SK-N-SH (cell line): Measurements from ENCODE around the gene PPP1R13L. TPM values are rescaled to one million over a fixed set of nuclear protein-coding genes. Genes with fewer than 3 reads are reported as not detected.

Experiments
- CTCF ChIA-PET: fragments of 300-600, 350-600 bp; formaldehyde crosslinking; extraction: SDS; loops from one replicate; lab custom pipeline; 2021; lab: Yijun Ruan, JAX
- POLR2A ChIA-PET: fragments of 350-600 bp; sonication (Branson Sonifier 250); formaldehyde crosslinking; extraction: SDS; loops from one replicate; lab custom pipeline; 2020; ENCODE audit warnings: antibody characterized with exemption, inconsistent platforms; lab: Yijun Ruan, JAX
- DNase-seq: peaks from one replicate; pipeline ENCODE4 v3.0.0; 2012
- H2AFZ ChIP-seq: fragments of 200-600 bp; sonication (generic); 2 replicates; pipeline ENCODE4 v1.8.1; 2016; ENCODE audit warnings: antibody characterized with exemption, mild to moderate bottlenecking, low read depth
- H3F3A ChIP-seq: fragments of 200-600 bp; sonication (generic); replicated peaks from 2 replicates; pipeline ENCODE3; 2016; ENCODE audit warnings: antibody characterized with exemption, mild to moderate bottlenecking; ENCODE audit not compliant: insufficient read depth
- H3K27ac ChIP-seq, 2 experiments: fragments of 200-500 bp in 1 of 2; fragments of 200-600 bp in 1 of 2; sonication (Bioruptor generic) in 1 of 2; sonication (generic), shearing (Covaris generic) in 1 of 2; 2 replicates each; pipeline versions ENCODE4 v1.5.1 to v1.6.1; 2014 to 2016; ENCODE audit warnings: low read depth in 2 of 2, inconsistent platforms in 1 of 2, low read length in 1 of 2, mild to moderate bottlenecking in 1 of 2, mixed read lengths in 1 of 2
- H3K27me3 ChIP-seq: fragments of 200-600 bp; sonication (generic), shearing (Covaris generic); 2 replicates; pipeline ENCODE4 v1.6.1; 2016; ENCODE audit warnings: mixed run types; ENCODE audit not compliant: insufficient read depth
- H3K36me3 ChIP-seq, 2 experiments: fragments of 200-500 bp in 1 of 2; fragments of 200-600 bp in 1 of 2; sonication (Bioruptor generic) in 1 of 2; sonication (generic) in 1 of 2; replicated peaks in 1 of 2; 2 replicates each; pipeline versions ENCODE3 to v1.5.1; 2014 to 2016; ENCODE audit warnings: low read length in 1 of 2, mild to moderate bottlenecking in 1 of 2; ENCODE audit not compliant: insufficient read depth in 2 of 2, control insufficient read depth in 1 of 2
- H3K4me1 ChIP-seq, 2 experiments: fragments of 200-500 bp in 1 of 2; fragments of 200-600 bp in 1 of 2; sonication (Bioruptor generic) in 1 of 2; sonication (generic), shearing (Covaris generic) in 1 of 2; 2 replicates each; pipeline versions ENCODE4 v1.5.1 to v1.6.1; 2014 to 2016; ENCODE audit warnings: low read depth in 1 of 2, low read length in 1 of 2, mixed run types in 1 of 2; ENCODE audit not compliant: insufficient read depth in 2 of 2, control insufficient read depth in 1 of 2
- H3K4me2 ChIP-seq: fragments of 200-600 bp; sonication (generic), shearing (Covaris generic); 2 replicates; pipeline ENCODE4 v1.6.1; 2017; ENCODE audit warnings: mixed run types
- H3K4me3 ChIP-seq, 2 experiments: fragments of 200-500 bp in 1 of 2; fragments of 200-600 bp in 1 of 2; sonication (Bioruptor generic) in 1 of 2; sonication (generic), shearing (Covaris generic) in 1 of 2; 2 replicates each; pipeline versions ENCODE4 v1.5.1 to v1.8.1; 2014 to 2016; ENCODE audit warnings: low read depth in 2 of 2, inconsistent platforms in 1 of 2, low read length in 1 of 2, mild to moderate bottlenecking in 1 of 2, mixed read lengths in 1 of 2, moderate library complexity in 1 of 2
- H3K79me2 ChIP-seq: fragments of 200-600 bp; sonication (generic); 2 replicates; pipeline ENCODE4 v1.8.1; 2017; ENCODE audit warnings: mild to moderate bottlenecking; ENCODE audit not compliant: insufficient read depth
- H3K9ac ChIP-seq: fragments of 200-600 bp; sonication (generic); 2 replicates; pipeline ENCODE4 v1.6.1; 2017; ENCODE audit warnings: mixed run types
- H3K9me2 ChIP-seq: fragments of 200-600 bp; sonication (generic); 2 replicates; pipeline ENCODE4 v1.6.1; 2017; ENCODE audit warnings: mixed run types
- H3K9me3 ChIP-seq: fragments of 200-600 bp; sonication (generic); 2 replicates; pipeline ENCODE4 v1.6.1; 2017; ENCODE audit warnings: mixed run types, mild to moderate bottlenecking, moderate library complexity
- H4K20me1 ChIP-seq: fragments of 200-600 bp; sonication (generic); 2 replicates; pipeline ENCODE4 v1.6.1; 2017; ENCODE audit warnings: mild to moderate bottlenecking, mixed run types; ENCODE audit not compliant: insufficient read depth
- EP300 ChIP-seq, 2 experiments: IDR thresholded peaks; 2 replicates each; pipeline versions ENCODE4 v1.4.0 to v1.6.1; 2012; ENCODE audit warnings: borderline replicate concordance in 1 of 2, low read depth in 1 of 2, low read length in 1 of 2
- FOXM1 ChIP-seq: IDR thresholded peaks from 2 replicates; pipeline ENCODE4 v1.4.0; 2012; ENCODE audit warnings: low read depth, mild to moderate bottlenecking
- GABPA ChIP-seq: IDR thresholded peaks from 2 replicates; pipeline ENCODE4 v1.4.0; 2012; ENCODE audit warnings: low read depth, mild to moderate bottlenecking
- MEF2A ChIP-seq: IDR thresholded peaks from 2 replicates; pipeline ENCODE4 v1.4.0; 2012; ENCODE audit warnings: low read depth, borderline replicate concordance
- NFIC ChIP-seq: IDR thresholded peaks from 2 replicates; pipeline ENCODE4 v1.4.0; 2012; ENCODE audit warnings: borderline replicate concordance
- RCOR1 ChIP-seq: fragments of 150-350 bp; IDR thresholded peaks from 2 replicates; pipeline ENCODE4 v1.6.1; 2017; ENCODE audit warnings: antibody characterized with exemption, low read length
- RXRA ChIP-seq: IDR thresholded peaks from 2 replicates; pipeline ENCODE4 v1.4.0; 2012; ENCODE audit warnings: low read depth, mild to moderate bottlenecking, borderline replicate concordance
- SMC3 ChIP-seq: IDR thresholded peaks from 2 replicates; pipeline ENCODE4 v1.6.1; 2012; ENCODE audit warnings: low read depth, low read length, improper control_type of control experiment
- WGBS: methylation state at CpG from one replicate; pipeline ENCODE4 v1.1.6; 2017; ENCODE audit warnings: low lambda C conversion rate; 5-methylcytosine and 5-hydroxymethylcytosine counted together
- polyA plus RNA-seq, 3 experiments: library from polyadenylated mRNA; depleted of rRNA; stranded (reverse); fragments of >200 nt; gene quantifications; 2 replicates each; pipeline ENCODE4 v1.2.3, GENCODE V29; 2012
- TF ChIP-seq, protein P1 (sequence below): IDR thresholded peaks from 2 replicates; pipeline ENCODE4; 2012
- TF ChIP-seq, protein P2 (sequence below): fragments of 200-600 bp; sonication (generic); IDR thresholded peaks from 2 replicates; pipeline ENCODE4 v1.6.1; 2017; ENCODE audit warnings: antibody characterized with exemption, mild to moderate bottlenecking, moderate library complexity
- TF ChIP-seq, protein P3 (sequence below): IDR thresholded peaks from 2 replicates; pipeline ENCODE4 v1.4.0; 2012; ENCODE audit warnings: low read depth, borderline replicate concordance
- TF ChIP-seq, protein P4 (sequence below): fragments of 150-350 bp; IDR thresholded peaks from 2 replicates; pipeline ENCODE4 v1.6.1; 2016; ENCODE audit warnings: mild to moderate bottlenecking, low read depth, low read length
- TF ChIP-seq, protein P5 (sequence below): IDR thresholded peaks from 2 replicates; pipeline ENCODE4 v1.6.1; 2012; ENCODE audit warnings: mild to moderate bottlenecking, low read depth, low read length, moderate library complexity
- TF ChIP-seq, protein P6 (sequence below): IDR thresholded peaks from 2 replicates; pipeline ENCODE4 v1.4.0; 2012; ENCODE audit warnings: low read depth, borderline replicate concordance

PPP1R13L gene
- polyA plus RNA-seq, 1 of the 3 experiments (the other 2 are of a cell fraction): 18.0 TPM

DNA sequence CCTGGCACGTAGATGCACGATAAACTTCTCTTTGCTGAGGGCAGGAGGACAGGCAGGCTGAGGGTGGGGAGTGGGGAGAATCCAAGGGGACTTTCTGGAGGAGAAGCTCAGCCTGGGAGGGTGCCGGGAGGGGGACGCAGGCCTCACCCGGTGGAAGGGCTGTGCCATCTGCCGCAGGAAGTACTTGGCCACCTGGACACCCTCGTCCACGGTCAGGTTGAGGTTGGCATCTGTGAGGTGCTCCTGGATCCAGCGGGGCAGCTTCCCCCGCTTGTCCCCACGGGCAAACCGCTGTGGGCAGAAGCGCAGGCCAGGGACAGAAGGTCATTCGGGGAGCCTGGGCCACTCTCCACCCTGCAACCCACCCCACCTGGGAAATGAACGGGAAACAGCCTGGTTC, 52.8 kb downstream of the PPP1R13L start:
- Histone ChIP-seq H3F3A (peaks cover 3% of the 10 kb centered on the region), H3K79me2 (no peaks in the 10 kb centered on the region), H2AFZ (no peak overlapping the region), H3K36me3 (peaks cover 14 to 48% of the 10 kb centered on the region in 2 experiments), H3K27me3 (no peaks in the 10 kb centered on the region), H3K4me1 (no peaks in the 10 kb centered on the region; a peak in 1 of 4 replicates), H3K4me2 (no peak overlapping the region), H3K4me3 (no peak overlapping the region), H3K9me2 (no peaks in the 10 kb centered on the region), H3K9me3 (no peaks in the 10 kb centered on the region), H3K9ac (no peak overlapping the region), H4K20me1 (no peaks in the 10 kb centered on the region), H3K27ac (no peak overlapping the region)
- no peak for TF ChIP-seq RXRA
- TF ChIP-seq EP300 (IDR thresholded peaks at IDR 0.05; ENCODE audit: borderline replicate concordance in 1 of 2, low read depth in 1 of 2, low read length in 1 of 2): no peak
- TF ChIP-seq, protein P1, sequence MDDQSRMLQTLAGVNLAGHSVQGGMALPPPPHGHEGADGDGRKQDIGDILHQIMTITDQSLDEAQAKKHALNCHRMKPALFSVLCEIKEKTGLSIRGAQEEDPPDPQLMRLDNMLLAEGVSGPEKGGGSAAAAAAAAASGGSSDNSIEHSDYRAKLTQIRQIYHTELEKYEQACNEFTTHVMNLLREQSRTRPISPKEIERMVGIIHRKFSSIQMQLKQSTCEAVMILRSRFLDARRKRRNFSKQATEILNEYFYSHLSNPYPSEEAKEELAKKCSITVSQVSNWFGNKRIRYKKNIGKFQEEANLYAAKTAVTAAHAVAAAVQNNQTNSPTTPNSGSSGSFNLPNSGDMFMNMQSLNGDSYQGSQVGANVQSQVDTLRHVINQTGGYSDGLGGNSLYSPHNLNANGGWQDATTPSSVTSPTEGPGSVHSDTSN: no peak
- TF ChIP-seq, protein P2, sequence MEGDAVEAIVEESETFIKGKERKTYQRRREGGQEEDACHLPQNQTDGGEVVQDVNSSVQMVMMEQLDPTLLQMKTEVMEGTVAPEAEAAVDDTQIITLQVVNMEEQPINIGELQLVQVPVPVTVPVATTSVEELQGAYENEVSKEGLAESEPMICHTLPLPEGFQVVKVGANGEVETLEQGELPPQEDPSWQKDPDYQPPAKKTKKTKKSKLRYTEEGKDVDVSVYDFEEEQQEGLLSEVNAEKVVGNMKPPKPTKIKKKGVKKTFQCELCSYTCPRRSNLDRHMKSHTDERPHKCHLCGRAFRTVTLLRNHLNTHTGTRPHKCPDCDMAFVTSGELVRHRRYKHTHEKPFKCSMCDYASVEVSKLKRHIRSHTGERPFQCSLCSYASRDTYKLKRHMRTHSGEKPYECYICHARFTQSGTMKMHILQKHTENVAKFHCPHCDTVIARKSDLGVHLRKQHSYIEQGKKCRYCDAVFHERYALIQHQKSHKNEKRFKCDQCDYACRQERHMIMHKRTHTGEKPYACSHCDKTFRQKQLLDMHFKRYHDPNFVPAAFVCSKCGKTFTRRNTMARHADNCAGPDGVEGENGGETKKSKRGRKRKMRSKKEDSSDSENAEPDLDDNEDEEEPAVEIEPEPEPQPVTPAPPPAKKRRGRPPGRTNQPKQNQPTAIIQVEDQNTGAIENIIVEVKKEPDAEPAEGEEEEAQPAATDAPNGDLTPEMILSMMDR: no peak
- no peak for TF ChIP-seq MEF2A
- no peak for TF ChIP-seq GABPA
- no peak for TF ChIP-seq RCOR1
- TF ChIP-seq, protein P3, sequence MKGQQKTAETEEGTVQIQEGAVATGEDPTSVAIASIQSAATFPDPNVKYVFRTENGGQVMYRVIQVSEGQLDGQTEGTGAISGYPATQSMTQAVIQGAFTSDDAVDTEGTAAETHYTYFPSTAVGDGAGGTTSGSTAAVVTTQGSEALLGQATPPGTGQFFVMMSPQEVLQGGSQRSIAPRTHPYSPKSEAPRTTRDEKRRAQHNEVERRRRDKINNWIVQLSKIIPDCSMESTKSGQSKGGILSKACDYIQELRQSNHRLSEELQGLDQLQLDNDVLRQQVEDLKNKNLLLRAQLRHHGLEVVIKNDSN: no peak
- TF ChIP-seq SMC3: no peak
- no peak for TF ChIP-seq FOXM1
- TF ChIP-seq, protein P4, sequence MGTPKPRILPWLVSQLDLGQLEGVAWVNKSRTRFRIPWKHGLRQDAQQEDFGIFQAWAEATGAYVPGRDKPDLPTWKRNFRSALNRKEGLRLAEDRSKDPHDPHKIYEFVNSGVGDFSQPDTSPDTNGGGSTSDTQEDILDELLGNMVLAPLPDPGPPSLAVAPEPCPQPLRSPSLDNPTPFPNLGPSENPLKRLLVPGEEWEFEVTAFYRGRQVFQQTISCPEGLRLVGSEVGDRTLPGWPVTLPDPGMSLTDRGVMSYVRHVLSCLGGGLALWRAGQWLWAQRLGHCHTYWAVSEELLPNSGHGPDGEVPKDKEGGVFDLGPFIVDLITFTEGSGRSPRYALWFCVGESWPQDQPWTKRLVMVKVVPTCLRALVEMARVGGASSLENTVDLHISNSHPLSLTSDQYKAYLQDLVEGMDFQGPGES: no peak
- TF ChIP-seq, protein P5, sequence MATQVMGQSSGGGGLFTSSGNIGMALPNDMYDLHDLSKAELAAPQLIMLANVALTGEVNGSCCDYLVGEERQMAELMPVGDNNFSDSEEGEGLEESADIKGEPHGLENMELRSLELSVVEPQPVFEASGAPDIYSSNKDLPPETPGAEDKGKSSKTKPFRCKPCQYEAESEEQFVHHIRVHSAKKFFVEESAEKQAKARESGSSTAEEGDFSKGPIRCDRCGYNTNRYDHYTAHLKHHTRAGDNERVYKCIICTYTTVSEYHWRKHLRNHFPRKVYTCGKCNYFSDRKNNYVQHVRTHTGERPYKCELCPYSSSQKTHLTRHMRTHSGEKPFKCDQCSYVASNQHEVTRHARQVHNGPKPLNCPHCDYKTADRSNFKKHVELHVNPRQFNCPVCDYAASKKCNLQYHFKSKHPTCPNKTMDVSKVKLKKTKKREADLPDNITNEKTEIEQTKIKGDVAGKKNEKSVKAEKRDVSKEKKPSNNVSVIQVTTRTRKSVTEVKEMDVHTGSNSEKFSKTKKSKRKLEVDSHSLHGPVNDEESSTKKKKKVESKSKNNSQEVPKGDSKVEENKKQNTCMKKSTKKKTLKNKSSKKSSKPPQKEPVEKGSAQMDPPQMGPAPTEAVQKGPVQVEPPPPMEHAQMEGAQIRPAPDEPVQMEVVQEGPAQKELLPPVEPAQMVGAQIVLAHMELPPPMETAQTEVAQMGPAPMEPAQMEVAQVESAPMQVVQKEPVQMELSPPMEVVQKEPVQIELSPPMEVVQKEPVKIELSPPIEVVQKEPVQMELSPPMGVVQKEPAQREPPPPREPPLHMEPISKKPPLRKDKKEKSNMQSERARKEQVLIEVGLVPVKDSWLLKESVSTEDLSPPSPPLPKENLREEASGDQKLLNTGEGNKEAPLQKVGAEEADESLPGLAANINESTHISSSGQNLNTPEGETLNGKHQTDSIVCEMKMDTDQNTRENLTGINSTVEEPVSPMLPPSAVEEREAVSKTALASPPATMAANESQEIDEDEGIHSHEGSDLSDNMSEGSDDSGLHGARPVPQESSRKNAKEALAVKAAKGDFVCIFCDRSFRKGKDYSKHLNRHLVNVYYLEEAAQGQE: no peak
- no peak for TF ChIP-seq NFIC
- TF ChIP-seq, protein P6, sequence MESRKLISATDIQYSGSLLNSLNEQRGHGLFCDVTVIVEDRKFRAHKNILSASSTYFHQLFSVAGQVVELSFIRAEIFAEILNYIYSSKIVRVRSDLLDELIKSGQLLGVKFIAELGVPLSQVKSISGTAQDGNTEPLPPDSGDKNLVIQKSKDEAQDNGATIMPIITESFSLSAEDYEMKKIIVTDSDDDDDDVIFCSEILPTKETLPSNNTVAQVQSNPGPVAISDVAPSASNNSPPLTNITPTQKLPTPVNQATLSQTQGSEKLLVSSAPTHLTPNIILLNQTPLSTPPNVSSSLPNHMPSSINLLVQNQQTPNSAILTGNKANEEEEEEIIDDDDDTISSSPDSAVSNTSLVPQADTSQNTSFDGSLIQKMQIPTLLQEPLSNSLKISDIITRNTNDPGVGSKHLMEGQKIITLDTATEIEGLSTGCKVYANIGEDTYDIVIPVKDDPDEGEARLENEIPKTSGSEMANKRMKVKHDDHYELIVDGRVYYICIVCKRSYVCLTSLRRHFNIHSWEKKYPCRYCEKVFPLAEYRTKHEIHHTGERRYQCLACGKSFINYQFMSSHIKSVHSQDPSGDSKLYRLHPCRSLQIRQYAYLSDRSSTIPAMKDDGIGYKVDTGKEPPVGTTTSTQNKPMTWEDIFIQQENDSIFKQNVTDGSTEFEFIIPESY: no peak
- WGBS: 85% methylated on average over 4 of the region's 15 CpGs
- DNase-seq: no peak
- ChIA-PET POLR2A (no interaction called here), CTCF (interaction anchor here (5.1 kb wide), 1 partner anchor 14 kb away, joined by 30 read pairs; no protein-coding TSS in a partner anchor)
